ENCODE data around the gene GLIS1.

The GLIS1 gene

GRCh38 chr1:53725238-53725689 is 13.7 kb downstream of the GLIS1 start:
- in situ Hi-C loops (cut with HindIII; ENCODE audit: low sequenced_read_pairs), result loop anchor here (25.0 kb wide), 2 partner anchors 113 to 263 kb away; partner anchors contain the start of gene DMRTB1

DNA sequence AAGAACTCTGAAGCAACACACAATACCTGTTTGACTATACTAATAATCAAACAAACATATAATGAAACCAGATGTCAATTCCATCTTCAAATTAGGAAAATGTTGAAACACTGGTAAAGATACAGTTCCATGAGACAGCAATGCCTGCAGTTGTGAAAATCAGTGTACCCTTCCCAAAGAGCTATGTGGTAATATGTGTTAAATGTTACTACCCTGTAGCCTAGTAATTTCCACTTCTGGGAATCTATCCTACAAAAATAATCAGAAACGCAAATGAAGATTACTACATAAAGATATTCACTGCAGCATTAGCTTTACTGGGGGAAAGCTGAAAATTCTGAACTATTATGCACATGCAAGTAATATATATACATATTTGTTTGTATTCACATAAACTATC is 16.9 kb downstream of the GLIS1 start:
- in situ Hi-C loops (cut with HindIII; ENCODE audit: low sequenced_read_pairs), result no loop called here

- in situ Hi-C loops (cut with HindIII; ENCODE audit: low sequenced_read_pairs), result no loop called here
These were observed 17.9 kb downstream of the GLIS1 start for GRCh38 chr1:53721088-53721487.

GRCh38 chr1:53719469-53719868 is 19.5 kb downstream of the GLIS1 start:
- in situ Hi-C loops (cut with HindIII; ENCODE audit: low sequenced_read_pairs), result no loop called here

DNA sequence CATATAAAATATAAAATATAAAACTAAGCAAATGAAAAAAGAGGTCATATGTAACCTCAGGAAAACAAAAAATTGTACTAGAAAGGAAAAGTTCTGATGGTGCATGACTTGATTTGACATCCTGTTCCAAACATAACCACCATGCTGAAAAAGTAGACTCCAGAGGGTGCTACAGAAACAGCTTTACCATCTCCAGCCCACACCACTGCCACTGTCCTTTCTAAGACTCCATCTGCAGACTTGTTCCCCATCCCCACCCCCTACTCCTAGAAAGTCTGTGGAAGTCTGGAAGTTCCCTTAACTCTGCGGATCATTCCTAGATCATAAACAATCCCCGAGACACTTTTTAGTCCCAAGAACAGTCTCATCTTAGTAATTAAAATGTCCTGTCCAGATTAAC is 20.5 kb downstream of the GLIS1 start:
- in situ Hi-C loops (cut with HindIII; ENCODE audit: low sequenced_read_pairs), result no loop called here

GRCh38 chr1:53717025-53717804 is 21.7 kb downstream of the GLIS1 start:
- in situ Hi-C loops (cut with HindIII; ENCODE audit: low sequenced_read_pairs), result no loop called here

DNA sequence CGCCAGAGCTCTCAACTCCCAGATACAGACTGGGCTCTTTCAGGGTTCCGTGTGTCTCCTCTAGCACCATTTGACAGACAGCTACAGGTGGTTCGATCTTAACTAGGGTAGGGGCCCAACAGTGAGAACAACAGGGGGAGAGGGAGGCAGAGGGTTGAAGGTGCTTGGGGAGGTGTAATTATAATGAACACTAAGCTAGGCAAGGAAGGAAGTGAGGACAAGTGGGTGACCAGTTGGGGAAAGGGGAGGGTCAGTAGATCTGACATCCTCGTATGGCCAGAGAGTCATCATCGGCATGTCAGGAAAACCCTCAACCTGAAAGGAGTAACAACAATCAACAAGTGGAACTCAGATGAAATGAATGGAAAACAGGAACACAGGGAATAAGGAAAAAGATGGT is 22.8 kb downstream of the GLIS1 start:
- in situ Hi-C loops (cut with HindIII; ENCODE audit: low sequenced_read_pairs), result no loop called here

DNA sequence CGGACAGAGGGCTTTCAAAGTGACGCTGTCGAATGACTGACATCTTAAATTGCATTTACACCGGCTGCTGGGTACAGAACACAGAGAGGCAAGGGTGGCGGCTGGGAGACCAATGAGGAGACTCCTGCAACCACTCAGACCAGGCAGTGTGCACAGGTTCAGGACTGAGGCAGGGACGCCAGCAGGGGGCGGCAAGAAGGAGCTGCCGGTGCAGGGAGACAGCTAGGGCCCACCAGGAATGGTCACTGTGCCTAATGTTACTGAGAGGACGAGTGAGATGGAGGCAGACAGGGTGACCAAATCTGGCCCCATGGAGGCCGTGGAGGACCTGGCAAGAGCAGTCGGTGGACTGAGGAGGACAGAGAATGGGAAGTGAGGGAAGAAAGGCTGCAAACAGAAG is 23.5 kb downstream of the GLIS1 start:
- in situ Hi-C loops (cut with HindIII; ENCODE audit: low sequenced_read_pairs), result no loop called here

DNA sequence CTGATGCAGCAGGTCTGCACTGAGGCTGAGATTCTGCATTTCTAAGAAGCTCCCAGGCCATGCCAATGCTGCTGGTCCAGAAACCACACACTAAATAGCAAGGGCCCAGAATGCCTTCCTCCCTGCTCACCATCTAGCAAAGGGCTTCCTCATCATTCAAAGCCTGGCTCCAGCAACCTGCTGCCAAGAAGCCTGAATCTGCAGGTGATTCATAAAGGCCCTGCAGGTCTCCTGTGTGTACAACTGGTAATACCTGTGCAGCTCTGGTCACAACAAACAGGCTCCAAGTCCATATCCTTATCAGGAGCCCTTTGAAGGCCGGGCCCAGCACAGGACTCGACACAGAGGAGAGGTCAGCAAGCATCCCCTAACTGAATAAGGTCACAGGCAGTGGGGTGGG is 26.7 kb downstream of the GLIS1 start:
- in situ Hi-C loops (cut with HindIII; ENCODE audit: low sequenced_read_pairs), result no loop called here

DNA sequence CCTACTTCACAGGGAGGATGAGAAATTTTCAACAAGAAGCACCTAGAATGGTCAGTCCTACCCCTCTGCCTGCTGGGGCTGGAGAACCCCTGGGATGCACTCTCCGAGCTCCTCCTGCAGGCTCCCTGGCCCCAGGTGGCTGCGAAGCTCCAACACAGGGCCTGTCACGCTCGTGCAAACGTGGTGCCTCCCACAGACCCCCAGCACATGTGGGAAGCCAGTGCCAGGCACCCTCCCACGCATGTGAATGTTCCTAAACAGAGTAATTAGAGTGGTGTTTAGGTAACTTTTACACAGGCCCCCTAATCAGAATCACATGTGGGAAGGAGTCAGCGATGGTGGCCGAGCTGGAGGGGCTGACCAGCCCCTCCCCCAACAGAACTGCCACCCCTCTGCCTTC is 28.4 kb downstream of the GLIS1 start:
- in situ Hi-C loops (cut with HindIII; ENCODE audit: low sequenced_read_pairs), result no loop called here

DNA sequence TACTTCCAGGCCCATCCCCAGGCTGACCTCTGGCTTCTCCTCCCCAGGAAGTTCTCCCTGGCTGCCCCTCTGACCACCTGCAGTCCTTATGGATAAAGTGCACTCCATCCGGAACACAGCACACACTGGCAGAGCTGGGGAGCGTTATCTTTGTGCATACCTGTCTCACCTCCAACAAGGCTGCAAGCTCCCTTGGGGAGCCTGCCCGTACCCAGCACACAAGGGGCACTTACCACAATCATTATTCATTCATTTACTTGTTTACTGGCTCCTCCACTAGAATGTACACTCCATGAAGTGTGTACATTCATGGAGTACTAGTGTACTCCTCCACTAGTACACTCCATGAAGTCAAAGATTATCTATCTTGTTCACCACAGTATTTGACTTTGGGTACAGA is 30.3 kb downstream of the GLIS1 start:
- in situ Hi-C loops (cut with HindIII; ENCODE audit: low sequenced_read_pairs), result no loop called here

DNA sequence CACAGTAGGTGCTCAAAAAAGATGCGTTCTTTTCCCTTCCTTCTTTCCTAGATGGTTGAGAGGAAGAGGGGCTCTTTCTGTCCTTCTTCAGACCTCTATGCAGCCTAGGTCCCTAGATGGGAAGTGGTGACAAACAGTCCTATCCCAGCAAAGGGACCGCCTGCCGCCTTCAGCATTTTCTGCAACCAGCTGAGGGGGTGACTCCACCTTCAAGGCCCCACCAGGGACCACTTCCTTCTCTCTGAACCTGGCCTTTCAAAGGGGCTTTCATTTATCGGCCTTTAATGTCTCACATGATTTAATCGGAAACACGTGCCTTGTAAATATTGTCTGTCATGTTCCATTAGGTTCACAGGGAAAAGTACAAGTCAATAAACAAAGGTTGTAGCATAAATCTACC is 32.6 kb downstream of the GLIS1 start:
- in situ Hi-C loops (cut with HindIII; ENCODE audit: low sequenced_read_pairs), result no loop called here

GRCh38 chr1:53705446-53706096 is 33.4 kb downstream of the GLIS1 start:
- in situ Hi-C loops (cut with HindIII; ENCODE audit: low sequenced_read_pairs), result no loop called here

- in situ Hi-C loops (cut with HindIII; ENCODE audit: low sequenced_read_pairs), result no loop called here
These were observed 34.0 kb downstream of the GLIS1 start for GRCh38 chr1:53704804-53705445.

DNA sequence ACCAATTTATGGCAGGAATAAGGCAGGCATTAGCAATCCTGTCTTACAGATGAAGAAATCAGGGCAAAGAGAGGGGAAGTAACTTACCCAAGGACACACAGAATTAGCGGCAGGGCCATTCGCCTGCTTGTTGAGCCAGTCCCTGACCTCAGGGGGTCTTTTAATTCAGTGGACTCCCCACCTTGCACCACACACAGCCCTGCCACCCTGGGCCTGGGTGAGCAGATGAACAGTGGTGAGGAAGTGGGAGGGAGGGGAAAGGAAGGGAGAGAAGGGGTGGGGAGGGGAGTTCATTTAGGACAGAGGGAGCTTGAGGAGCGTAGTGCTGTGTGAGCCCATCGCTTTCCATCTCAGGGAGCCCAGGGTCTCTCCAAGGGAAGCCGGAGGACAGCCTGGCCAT is 34.7 kb downstream of the GLIS1 start:
- in situ Hi-C loops (cut with HindIII; ENCODE audit: low sequenced_read_pairs), result no loop called here

GRCh38 chr1:53703174-53703573 is 35.8 kb downstream of the GLIS1 start:
- in situ Hi-C loops (cut with HindIII; ENCODE audit: low sequenced_read_pairs), result no loop called here

DNA sequence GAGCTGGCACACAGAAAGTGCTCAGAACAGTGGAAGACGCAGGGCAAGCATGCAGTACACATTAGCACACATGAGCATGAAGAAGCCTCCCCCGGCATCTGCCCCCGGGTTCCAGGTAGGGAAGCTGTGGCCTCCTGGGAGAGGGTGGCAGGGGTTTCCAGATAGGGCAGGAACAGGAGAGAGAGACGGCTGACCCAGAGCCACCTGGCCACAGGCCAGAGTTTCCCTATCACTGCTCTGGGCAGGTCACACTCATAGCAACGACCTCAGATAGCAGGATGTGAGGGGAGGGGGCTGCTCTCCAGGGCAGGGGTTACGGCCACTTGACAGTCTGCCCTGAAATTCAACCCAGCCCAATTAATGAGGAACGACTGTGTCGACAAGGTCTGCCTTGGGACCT is 36.6 kb downstream of the GLIS1 start:
- in situ Hi-C loops (cut with HindIII; ENCODE audit: low sequenced_read_pairs), result no loop called here

GRCh38 chr1:53700776-53701175 is 38.2 kb downstream of the GLIS1 start:
- in situ Hi-C loops (cut with HindIII; ENCODE audit: low sequenced_read_pairs), result no loop called here

DNA sequence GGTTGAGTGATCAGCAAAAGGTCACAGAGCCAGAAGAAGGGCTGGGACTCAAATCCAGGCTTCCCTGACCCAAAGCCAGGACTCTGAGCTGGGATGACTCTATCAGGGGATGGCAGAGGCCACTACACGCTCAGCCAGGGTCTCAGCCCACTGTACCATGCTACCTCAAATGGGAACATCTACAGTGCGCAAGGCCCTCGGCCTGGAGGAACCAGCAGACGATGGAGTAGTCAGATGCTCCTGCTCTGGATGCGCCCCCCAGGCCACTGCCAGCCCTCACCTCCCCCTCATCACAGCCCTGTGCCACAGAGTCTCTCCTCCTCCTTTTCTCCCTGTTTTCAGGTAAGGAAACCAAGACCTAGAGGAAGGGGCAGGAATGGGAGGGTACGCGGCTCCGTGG is 39.0 kb downstream of the GLIS1 start:
- in situ Hi-C loops (cut with HindIII; ENCODE audit: low sequenced_read_pairs), result no loop called here

GRCh38 chr1:53698384-53698980 is 40.5 kb downstream of the GLIS1 start:
- in situ Hi-C loops (cut with HindIII; ENCODE audit: low sequenced_read_pairs), result no loop called here

DNA sequence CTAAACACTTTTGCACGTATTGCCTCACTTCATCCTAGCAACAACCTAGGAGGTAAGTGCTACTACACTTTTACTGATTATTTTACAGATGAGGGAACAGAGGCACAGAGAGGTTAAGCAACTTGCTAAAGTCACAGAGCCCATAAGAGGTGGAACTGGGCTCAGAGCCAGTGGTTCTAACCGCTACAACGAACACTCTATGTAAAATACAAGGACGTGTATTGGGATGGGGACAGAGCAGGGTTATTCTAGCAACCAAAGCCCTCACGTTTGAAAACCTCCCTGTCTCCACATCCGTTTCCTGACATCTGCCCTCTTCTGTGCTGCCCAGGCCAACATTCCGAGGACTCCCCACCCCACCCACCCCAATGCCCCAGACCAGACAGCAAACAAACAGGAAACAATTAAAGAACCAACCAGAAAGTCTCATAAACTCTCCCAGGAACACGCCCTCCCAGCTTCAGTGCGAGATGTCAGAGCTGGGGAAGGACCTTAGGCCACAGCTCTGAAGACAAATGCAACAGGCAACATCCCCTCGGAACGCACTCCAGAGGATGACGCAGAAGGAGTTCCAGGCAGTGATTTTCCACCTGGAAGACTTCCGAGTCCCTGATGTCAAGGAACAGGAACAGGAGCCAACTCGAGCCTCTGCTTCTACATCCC is 41.1 kb downstream of the GLIS1 start:
- in situ Hi-C loops (cut with HindIII; ENCODE audit: low sequenced_read_pairs), result no loop called here

All from DLD1 (cell line).